GM23248 (cell line): ENCODE measurements around the gene GFRA3.
"Not testable (repeated sequence)": the region's sequence is repeated elsewhere in the genome, so short reads cannot be mapped to it uniquely, and the experiment has no call there.

Experiments used
- EZH2 ChIP-seq: fragments of 200-600 bp; sonication (generic); IDR thresholded peaks from 2 replicates; pipeline ENCODE4 v1.6.1; 2018; ENCODE audit warnings: antibody characterized with exemption, mild to moderate bottlenecking; ENCODE audit not compliant: insufficient read depth, poor library complexity, severe bottlenecking
- EZH2phosphoT487 ChIP-seq: fragments of 200-600 bp; sonication (generic); IDR thresholded peaks from 2 replicates; pipeline ENCODE4 v1.6.1; 2018; ENCODE audit warnings: antibody characterized with exemption, moderate library complexity, mild to moderate bottlenecking, low read depth; ENCODE audit not compliant: insufficient read depth

DNA sequence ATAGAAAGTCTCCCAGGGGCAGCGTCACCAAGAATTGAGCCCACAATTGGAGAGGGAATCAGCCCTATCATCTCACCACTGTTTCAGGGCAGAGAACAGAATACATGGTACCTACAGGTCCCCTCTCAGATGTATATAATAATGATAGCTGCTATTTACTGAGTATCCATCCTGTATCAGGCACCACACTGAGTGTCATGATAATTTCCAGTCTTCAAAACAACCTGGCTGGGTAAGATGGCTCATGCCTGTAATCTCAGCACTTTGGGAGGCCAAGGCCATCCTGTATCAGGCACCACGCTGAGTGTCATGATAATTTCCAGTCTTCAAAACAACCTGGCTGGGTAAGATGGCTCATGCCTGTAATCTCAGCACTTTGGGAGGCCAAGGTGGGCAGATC lies 26.6 kb downstream of the GFRA3 start:
- not testable (repeated sequence) for TF ChIP-seq EZH2, EZH2phosphoT487
